GM10248 (cell line): ENCODE measurements around the gene TDRD10.
"Not testable (repeated sequence)": the region's sequence is repeated elsewhere in the genome, so short reads cannot be mapped to it uniquely, and the experiment has no call there.

Experiments
- CTCF ChIA-PET: fragments of 300-600 bp; sonication (Branson Sonifier 250); formaldehyde crosslinking; extraction: SDS; loops from one replicate; lab custom pipeline; 2021; ENCODE audit warnings: antibody characterized with exemption; lab: Yijun Ruan, JAX
- POLR2A ChIA-PET: fragments of 350-650 bp; sonication (Branson Sonifier 250); formaldehyde crosslinking; extraction: SDS; loops from one replicate; lab custom pipeline; 2020; ENCODE audit warnings: antibody characterized with exemption; lab: Yijun Ruan, JAX
- DNase-seq: peaks from one replicate; pipeline ENCODE4 v3.0.0; 2012; ENCODE audit errors: extremely low spot score
- CTCF ChIP-seq: IDR thresholded peaks from 2 replicates; pipeline ENCODE4 v1.5.1; 2012; ENCODE audit warnings: mild to moderate bottlenecking, low read depth; ENCODE audit errors: extremely low read depth, missing control alignments, control extremely low read depth

TDRD10 gene

GRCh38 chr1:154485910-154486496 is 16.0 kb upstream of the TDRD10 start:
- ChIA-PET CTCF (interaction anchor here (1.0 to 3.9 kb wide), 5 partner anchors 10 to 565 kb away, joined by 3 to 27 read pairs (median 5); partner anchors contain the start of gene ADAM15), POLR2A (interaction anchor here (0.9 kb wide), 1 partner anchor 61 kb away, joined by 3 read pairs; no protein-coding TSS in a partner anchor)
- TF ChIP-seq CTCF, result no peak
- no peak for DNase-seq

- POLR2A ChIA-PET, result interaction anchor here (0.9 kb wide), 1 partner anchor 60 kb away, joined by 3 read pairs; no protein-coding TSS in a partner anchor
- CTCF ChIA-PET, result interaction anchor here (1.0 to 3.9 kb wide), 5 partner anchors 9 to 564 kb away, joined by 3 to 27 read pairs (median 5); partner anchors contain the start of gene ADAM15
- DNase-seq, result not testable (repeated sequence)
Observed at GRCh38 chr1:154486756-154487155, 15.3 kb upstream of the TDRD10 start.

GRCh38 chr1:154488922-154489321 is 13.1 kb upstream of the TDRD10 start:
- TF ChIP-seq CTCF, result no peak
- ChIA-PET POLR2A (no interaction called here), CTCF (interaction anchor here (3.0 to 4.3 kb wide), 2 partner anchors 8 to 58 kb away, joined by 18 to 40 read pairs; no protein-coding TSS in a partner anchor)
- no peak for DNase-seq

GRCh38 chr1:154489695-154490274 is 12.2 kb upstream of the TDRD10 start:
- TF ChIP-seq CTCF, result no peak
- ChIA-PET POLR2A (interaction anchor here (0.7 to 1.2 kb wide), 2 partner anchors 447 to 534 kb away, joined by 3 read pairs; partner anchors contain the start of gene PMVK), CTCF (interaction anchor here (0.9 to 4.3 kb wide), 3 partner anchors 9 to 57 kb away, joined by 3 to 40 read pairs (median 18); no protein-coding TSS in a partner anchor)
- DNase-seq, result no peak

GRCh38 chr1:154490317-154490716 is 11.7 kb upstream of the TDRD10 start:
- ChIA-PET POLR2A (interaction anchor here (0.7 to 1.2 kb wide), 2 partner anchors 446 to 534 kb away, joined by 3 read pairs; partner anchors contain the start of gene PMVK), CTCF (interaction anchor here (0.9 to 4.3 kb wide), 4 partner anchors 10 to 56 kb away, joined by 3 to 40 read pairs (median 10); no protein-coding TSS in a partner anchor)
- no peak for TF ChIP-seq CTCF
- DNase-seq, result no peak

GRCh38 chr1:154492115-154492514 is 9.9 kb upstream of the TDRD10 start:
- peak; percentile 31 for DNase-seq
- no peak for TF ChIP-seq CTCF
- CTCF ChIA-PET, result interaction anchor here (0.8 to 7.3 kb wide), 7 partner anchors 11 to 157 kb away, joined by 3 to 65 read pairs (median 3); no protein-coding TSS in a partner anchor
- POLR2A ChIA-PET, result no interaction called here
